Common myeloid progenitor, CD34-positive (primary cell): ENCODE measurements around the gene CPLX1.

Experiments used
- CTCF ChIA-PET: fragments of 350-600 bp; sonication (Branson Sonifier 250); formaldehyde crosslinking; loops from one replicate; lab custom pipeline; 2021; ENCODE audit warnings: antibody characterized with exemption; lab: Charles Lee
- POLR2A ChIA-PET: fragments of 350-600 bp; sonication (Branson Sonifier 250); formaldehyde crosslinking; loops from one replicate; lab custom pipeline; 2021; ENCODE audit warnings: antibody characterized with exemption; lab: Charles Lee
- DNase-seq, 3 donors: peaks; one replicate each; pipeline versions ENCODE4 v3.0.0 to v3.0.0-alpha.2; 2013
- H3K27ac ChIP-seq, 2 experiments: 1 replicate in 1 of 2; 2 replicates in 1 of 2; pipeline ENCODE4 v1.7.0; 2013; ENCODE audit warnings: inconsistent platforms in 2 of 2, low read length in 2 of 2, mild to moderate bottlenecking in 2 of 2, low read depth in 1 of 2, moderate library complexity in 1 of 2; ENCODE audit not compliant: severe bottlenecking in 2 of 2, insufficient read depth in 1 of 2, poor library complexity in 1 of 2
- H3K27me3 ChIP-seq, 5 experiments: replicated peaks in 2 of 5; 1 replicate in 3 of 5; 2 replicates in 2 of 5; pipeline versions ENCODE4 v1.6.1 to v1.7.0; 2013; ENCODE audit warnings: low read length in 4 of 5, mild to moderate bottlenecking in 2 of 5, moderate library complexity in 2 of 5, inconsistent platforms in 1 of 5; ENCODE audit not compliant: insufficient read depth in 5 of 5, control insufficient read depth in 4 of 5
- H3K36me3 ChIP-seq, 4 experiments: 1 replicate in 2 of 4; 2 replicates in 2 of 4; pipeline versions ENCODE4 v1.6.1 to v1.7.0; 2013; ENCODE audit warnings: low read length in 3 of 4, control low read depth in 1 of 4, mild to moderate bottlenecking in 1 of 4; ENCODE audit not compliant: control insufficient read depth in 4 of 4, insufficient read depth in 4 of 4
- H3K4me1 ChIP-seq, 4 experiments: 1 replicate in 3 of 4; 2 replicates in 1 of 4; pipeline versions ENCODE4 v1.6.1 to v1.7.1; 2013; ENCODE audit warnings: low read length in 3 of 4, mild to moderate bottlenecking in 3 of 4, control low read depth in 1 of 4, inconsistent platforms in 1 of 4, moderate library complexity in 1 of 4; ENCODE audit not compliant: control insufficient read depth in 4 of 4, insufficient read depth in 4 of 4; ENCODE audit errors: control extremely low read depth in 1 of 4
- H3K4me3 ChIP-seq, 7 experiments: 1 replicate in 4 of 7; 2 replicates in 3 of 7; pipeline versions ENCODE4 v1.5.1 to v1.7.0; 2013; ENCODE audit warnings: mild to moderate bottlenecking in 7 of 7, low read length in 6 of 7, moderate library complexity in 6 of 7, inconsistent platforms in 2 of 7, low read depth in 2 of 7, control low read depth in 1 of 7; ENCODE audit not compliant: insufficient read depth in 4 of 7, control insufficient read depth in 1 of 7; ENCODE audit errors: extremely low read depth in 1 of 7
- H3K9me3 ChIP-seq, 5 experiments: 1 replicate in 4 of 5; 2 replicates in 1 of 5; pipeline versions ENCODE4 v1.6.1 to v1.7.1; 2013; ENCODE audit warnings: low read length in 4 of 5, mild to moderate bottlenecking in 2 of 5, inconsistent platforms in 1 of 5, low read depth in 1 of 5, moderate library complexity in 1 of 5; ENCODE audit not compliant: control insufficient read depth in 4 of 5, insufficient read depth in 2 of 5; ENCODE audit errors: control extremely low read depth in 1 of 5
- WGBS: methylation state at CpG from one replicate; pipeline ENCODE4 v1.1.5; 2013; ENCODE audit not compliant: insufficient coverage; 5-methylcytosine and 5-hydroxymethylcytosine counted together

The CPLX1 gene

DNA sequence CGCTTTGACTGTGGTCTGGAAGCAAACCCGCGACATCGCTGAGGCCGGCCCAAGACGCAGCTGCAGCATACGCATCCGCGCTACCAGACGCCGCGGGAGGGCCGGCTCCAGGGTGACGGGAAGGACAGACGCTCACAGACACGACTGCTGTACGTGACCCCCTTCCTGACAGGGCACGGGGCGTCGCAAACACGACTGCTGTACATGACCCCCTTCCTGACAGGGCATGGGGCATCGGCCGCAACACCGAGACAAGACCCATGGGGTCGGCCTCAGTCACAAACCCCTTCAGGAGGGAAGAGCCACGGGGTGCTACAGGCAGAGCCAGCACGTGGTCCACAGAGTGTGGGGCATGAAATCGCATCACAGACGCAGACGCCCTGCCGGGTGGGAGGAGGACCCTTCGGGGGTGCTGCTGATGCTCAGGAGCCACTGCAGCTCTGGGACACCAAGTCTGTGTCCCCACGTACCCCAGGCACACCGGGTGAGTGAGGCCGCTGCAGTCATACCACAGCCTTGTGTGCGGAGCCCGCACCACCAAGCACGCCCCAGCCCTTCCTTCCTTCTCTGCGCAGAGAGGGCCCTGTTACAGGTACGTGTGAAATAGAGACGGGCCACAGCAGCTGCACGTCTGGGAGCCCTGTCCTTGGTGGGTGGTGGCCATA is 38.7 kb upstream of the CPLX1 start:
- POLR2A ChIA-PET = no interaction called here
- peaks cover 0 to 8% (median 0%) of the 10 kb centered on the region in 5 experiments for H3K9me3 ChIP-seq
- no peaks in the 10 kb centered on the region for H3K4me1 ChIP-seq
- CTCF ChIA-PET = no interaction called here
- DNase-seq = no peak
- WGBS = 97% methylated on average over 41 of the region's 42 CpGs
- no peak overlapping the region for H3K27ac ChIP-seq
- no peaks in the 10 kb centered on the region for H3K27me3 ChIP-seq
- H3K4me3 ChIP-seq = no peak overlapping the region
- peaks cover 20 to 92% (median 64%) of the 10 kb centered on the region in 4 experiments for H3K36me3 ChIP-seq

DNA sequence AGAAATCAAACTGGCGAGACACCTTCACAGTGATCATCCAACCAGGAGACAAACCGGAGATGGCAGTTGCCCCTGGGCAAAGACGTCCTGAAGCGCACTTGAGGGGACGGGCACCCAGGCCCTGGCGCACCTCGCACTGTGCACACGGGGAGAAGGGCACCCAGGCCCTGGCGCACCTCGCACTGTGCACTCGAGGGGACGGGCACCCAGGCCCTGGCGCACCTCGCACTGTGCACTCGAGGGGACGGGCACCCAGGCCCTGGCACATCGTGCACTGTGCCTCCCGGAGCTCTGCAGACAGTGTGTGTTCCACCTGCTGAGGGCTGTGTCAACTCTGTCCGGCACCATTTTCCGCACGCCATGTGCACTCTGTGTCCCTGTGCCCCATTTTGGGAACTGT is 34.6 kb upstream of the CPLX1 start:
- Histone ChIP-seq H3K9me3 (peaks cover 0 to 7% (median 0%) of the 10 kb centered on the region in 5 experiments), H3K4me3 (no peak overlapping the region), H3K27me3 (no peaks in the 10 kb centered on the region), H3K27ac (no peak overlapping the region), H3K36me3 (peaks cover 16 to 90% (median 58%) of the 10 kb centered on the region in 4 experiments), H3K4me1 (no peaks in the 10 kb centered on the region)
- no peak for DNase-seq
- ChIA-PET CTCF (no interaction called here), POLR2A (interaction anchor here (0.7 kb wide), 1 partner anchor 83 kb away, joined by 3 read pairs; no protein-coding TSS in a partner anchor)
- WGBS = over 99% methylated on average over 21 of the region's 21 CpGs

DNA sequence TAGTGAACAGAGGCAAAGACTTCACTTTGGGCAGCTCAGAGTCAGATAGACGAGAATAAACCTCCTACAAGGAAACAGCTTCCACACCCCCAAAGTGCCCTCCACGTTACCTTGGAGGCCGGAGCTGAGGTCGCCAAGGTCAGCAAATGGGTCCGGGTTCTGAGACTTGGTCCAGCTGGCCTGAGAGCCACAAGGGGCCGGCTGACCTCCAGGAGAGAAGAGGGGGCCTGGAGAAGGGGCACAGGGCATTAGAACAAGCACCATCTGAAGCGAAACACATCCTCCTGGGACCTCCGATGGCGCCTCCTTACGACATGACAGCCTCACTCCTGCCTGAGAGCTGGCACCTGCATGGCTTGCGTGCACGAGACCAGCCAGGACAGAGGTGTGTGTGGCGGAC is 33.6 kb upstream of the CPLX1 start:
- H3K27ac ChIP-seq = no peak overlapping the region
- H3K27me3 ChIP-seq = no peaks in the 10 kb centered on the region
- H3K36me3 ChIP-seq = peaks cover 18 to 79% (median 59%) of the 10 kb centered on the region in 4 experiments
- no peak overlapping the region for H3K4me3 ChIP-seq
- DNase-seq = no peak
- peaks cover 0 to 7% (median 0%) of the 10 kb centered on the region in 5 experiments for H3K9me3 ChIP-seq
- POLR2A ChIA-PET = no interaction called here
- CTCF ChIA-PET = interaction anchor here (0.8 kb wide), 1 partner anchor 14 kb away, joined by 3 read pairs; no protein-coding TSS in a partner anchor
- no peaks in the 10 kb centered on the region for H3K4me1 ChIP-seq
- WGBS = 99% methylated on average over 13 of the region's 13 CpGs

DNA sequence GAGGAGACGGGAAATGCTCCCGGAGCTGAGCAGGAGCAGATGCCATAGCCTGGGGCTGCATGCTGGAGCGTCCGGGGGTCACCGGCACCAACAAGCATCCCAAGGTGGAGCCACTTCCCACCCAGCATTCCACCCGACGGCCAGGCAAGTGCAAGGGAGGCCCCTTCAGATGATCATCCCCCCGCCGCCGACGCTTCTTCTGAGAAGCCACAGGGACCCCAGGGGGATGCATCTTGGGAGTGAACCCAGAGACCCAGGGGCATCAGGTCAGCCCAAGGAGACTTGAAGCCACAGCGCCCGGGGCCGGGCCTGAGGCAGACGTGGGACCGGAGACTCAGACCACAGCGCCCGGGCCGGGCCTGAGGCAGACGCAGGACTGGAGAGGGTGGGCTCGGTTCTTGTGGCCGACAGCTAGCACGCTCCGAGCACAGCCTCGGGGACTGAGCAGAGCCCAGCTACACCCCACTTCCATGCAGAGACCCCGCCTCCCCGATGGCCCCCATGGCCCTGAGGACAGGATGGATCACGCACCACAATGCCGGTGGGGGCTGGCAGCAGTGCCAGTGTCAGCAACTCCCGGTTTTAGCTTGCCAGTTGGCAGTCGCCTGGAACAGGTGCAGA is 33.0 kb upstream of the CPLX1 start:
- H3K27me3 ChIP-seq = no peaks in the 10 kb centered on the region
- H3K27ac ChIP-seq = no peak overlapping the region
- ChIA-PET CTCF (interaction anchor here (0.8 to 1.2 kb wide), 2 partner anchors 14 kb away, joined by 3 read pairs; no protein-coding TSS in a partner anchor), POLR2A (no interaction called here)
- H3K36me3 ChIP-seq = peaks cover 16 to 78% (median 59%) of the 10 kb centered on the region in 4 experiments
- no peak overlapping the region for H3K4me3 ChIP-seq
- no peak for DNase-seq
- no peaks in the 10 kb centered on the region for H3K4me1 ChIP-seq
- WGBS = over 99% methylated on average over 28 of the region's 31 CpGs
- peaks cover 0 to 7% (median 0%) of the 10 kb centered on the region in 5 experiments for H3K9me3 ChIP-seq

DNA sequence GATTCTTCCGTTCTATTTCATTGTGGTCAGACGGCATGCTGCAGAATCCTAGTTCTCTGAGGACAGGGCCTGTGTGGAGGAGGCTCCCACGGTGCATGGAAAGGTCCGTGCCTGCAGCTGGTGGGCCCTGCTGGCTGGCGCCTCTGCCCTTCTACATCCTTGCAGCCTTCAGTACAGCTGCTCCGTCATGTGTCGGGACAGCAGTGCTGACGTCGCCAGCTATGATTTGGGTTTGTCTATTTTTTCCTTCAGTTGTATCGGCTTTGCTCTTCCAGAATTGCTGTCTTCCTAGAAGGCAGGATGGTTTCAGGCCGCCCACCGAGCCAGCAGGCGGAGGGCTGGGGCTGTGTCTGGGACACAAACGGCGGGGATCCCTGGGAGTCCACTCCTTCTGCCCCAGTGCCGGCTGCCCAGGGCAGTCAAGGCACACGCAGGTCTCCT is 32.1 kb upstream of the CPLX1 start:
- H3K36me3 ChIP-seq = peaks cover 12 to 75% (median 55%) of the 10 kb centered on the region in 4 experiments
- H3K27ac ChIP-seq = no peak overlapping the region
- no peak for DNase-seq
- 98% methylated on average over 16 of the region's 17 CpGs for WGBS
- no peaks in the 10 kb centered on the region for H3K4me1 ChIP-seq
- no peak overlapping the region for H3K4me3 ChIP-seq
- no peaks in the 10 kb centered on the region for H3K27me3 ChIP-seq
- ChIA-PET POLR2A (interaction anchor here (0.8 kb wide), 1 partner anchor 803 kb away, joined by 3 read pairs; no protein-coding TSS in a partner anchor), CTCF (interaction anchor here (1.2 kb wide), 1 partner anchor 13 kb away, joined by 3 read pairs; no protein-coding TSS in a partner anchor)
- peaks cover 0 to 5% (median 0%) of the 10 kb centered on the region in 5 experiments for H3K9me3 ChIP-seq

DNA sequence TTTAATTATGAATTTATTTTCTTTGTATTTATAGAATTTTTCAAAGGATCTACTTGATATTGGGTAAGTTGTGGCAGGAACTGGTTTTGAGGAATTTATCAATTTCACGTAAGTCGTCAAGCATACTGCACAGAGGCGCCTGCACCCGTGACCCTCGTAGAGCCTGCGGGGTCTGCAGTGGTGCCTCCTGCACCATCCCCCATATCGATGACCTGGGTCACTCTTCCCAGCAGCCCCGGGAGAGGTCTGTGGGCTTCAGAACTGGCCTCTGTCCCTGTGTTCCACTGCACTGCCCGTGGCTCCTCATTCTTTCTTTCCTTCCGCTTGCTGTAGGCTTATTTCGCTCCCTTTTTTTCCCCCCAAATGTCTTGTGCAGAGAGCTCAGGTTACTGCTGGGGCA is 31.5 kb upstream of the CPLX1 start:
- ChIA-PET POLR2A (interaction anchor here (0.8 kb wide), 1 partner anchor 802 kb away, joined by 3 read pairs; no protein-coding TSS in a partner anchor), CTCF (no interaction called here)
- H3K9me3 ChIP-seq = peaks cover 0 to under 1% (median 0%) of the 10 kb centered on the region in 5 experiments
- DNase-seq = no peak
- H3K27me3 ChIP-seq = no peaks in the 10 kb centered on the region
- H3K36me3 ChIP-seq = peaks cover 12 to 69% (median 53%) of the 10 kb centered on the region in 4 experiments
- no peaks in the 10 kb centered on the region for H3K4me1 ChIP-seq
- H3K27ac ChIP-seq = no peak overlapping the region
- no peak overlapping the region for H3K4me3 ChIP-seq
- WGBS = 94% methylated on average over 11 of the region's 11 CpGs
